GM19023 (cell line): Measurements from ENCODE around the gene CENPX.
A peak's percentile ranks its signal among the peaks of the same experiment; 100 is the strongest.

Experiments used
- ATAC-seq: cut with Tn5 transposase; IDR thresholded peaks from one replicate; pipeline ENCODE4 v1.9.1; 2021; ENCODE audit warnings: mild to moderate bottlenecking, moderate library complexity; ENCODE audit not compliant: unreplicated experiment

CENPX gene

DNA sequence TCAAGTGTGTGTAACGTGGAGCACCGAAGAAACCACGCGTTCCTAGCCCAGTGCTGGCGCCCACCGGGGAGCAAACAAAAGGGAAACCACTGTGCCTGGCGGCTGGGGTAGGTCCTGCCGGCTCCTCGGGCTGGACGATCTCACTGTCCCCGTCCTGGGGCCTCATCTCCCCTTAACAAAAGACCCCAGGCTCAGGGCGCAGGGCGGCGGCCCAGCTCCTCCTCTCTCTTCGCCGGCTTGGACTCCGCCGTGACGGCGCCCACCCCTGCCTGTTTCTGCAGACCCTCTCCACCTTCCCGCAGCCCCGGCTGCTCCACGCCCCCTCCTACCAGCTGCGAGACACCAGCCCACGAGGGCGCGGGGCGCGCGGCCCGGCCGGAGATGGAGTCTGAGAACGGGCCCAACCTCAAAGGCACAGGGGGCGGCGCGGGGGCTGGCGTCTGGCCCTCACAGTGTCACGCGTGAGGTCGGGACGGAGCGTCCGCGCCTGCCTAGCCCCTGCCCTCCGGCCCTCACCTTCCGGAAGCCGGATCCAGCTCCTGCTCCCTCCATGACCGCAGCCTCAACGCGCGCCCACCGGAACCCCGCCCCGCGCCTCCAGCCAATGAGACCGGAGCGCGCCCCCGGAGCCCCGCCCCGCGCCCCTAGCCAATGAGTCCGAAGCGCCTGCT lies at the start of gene CENPX:
Gene CENPX (minus strand): TSS at position 569 of the 671 bp plus-strand sequence. CDS start 17 bp downstream, at position 552.
- ATAC-seq: no peak

DNA sequence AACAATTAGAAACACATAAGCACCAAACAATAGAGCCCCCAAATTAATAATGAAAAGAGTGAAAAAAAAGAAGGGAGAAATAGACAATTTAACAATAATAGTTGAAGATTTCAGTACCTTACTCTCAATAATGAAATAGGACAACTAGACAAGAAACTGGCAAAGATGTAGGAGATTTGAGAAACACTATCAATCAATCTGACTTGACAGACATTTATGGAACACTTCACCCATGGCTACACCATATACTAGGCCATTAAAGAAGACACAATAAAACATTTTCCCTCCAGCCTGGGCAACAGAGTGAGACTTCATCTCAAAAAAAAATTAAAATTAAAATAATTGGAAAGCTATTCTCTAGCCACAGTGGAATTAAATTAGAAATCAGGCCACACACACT lies 47.9 kb upstream of the CENPX start:
- no peak for ATAC-seq

DNA sequence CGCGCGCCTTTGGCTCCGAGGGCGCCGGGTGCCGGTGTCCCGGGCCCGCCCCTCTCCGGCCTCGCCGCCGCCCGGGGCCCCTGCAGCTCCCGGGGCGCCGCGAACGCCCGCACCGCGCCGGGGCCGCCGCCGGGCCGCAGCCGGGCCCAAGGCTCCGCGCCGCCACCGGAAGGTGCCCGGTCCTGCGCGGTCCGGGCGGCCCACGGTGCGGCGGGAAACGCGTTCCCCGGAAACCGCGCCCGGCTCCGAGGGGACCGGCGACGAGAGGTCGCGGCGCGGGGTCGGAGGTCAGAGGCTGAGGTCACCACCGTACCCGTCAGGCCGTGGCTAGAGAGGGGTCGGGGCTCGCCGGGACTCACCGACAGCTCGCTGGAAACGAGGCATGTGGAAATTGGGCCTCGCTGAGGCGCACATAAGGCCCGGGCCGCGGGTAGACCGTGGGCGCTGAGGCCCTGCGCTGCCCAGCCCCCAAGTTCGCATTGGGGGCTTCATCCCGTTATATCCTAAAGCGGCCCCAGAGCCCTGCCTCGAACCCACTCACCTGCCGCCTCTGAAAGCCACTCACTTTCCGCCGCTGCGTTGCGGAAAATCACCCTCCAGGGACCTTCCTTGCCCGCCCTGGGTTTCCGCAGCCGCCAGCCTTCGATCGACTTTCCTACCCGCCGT lies 43.1 kb upstream of the CENPX start, which contains the start of gene DUS1L:
Gene DUS1L (minus strand): TSS at position 167 of the 666 bp plus-strand sequence. CDS start 745 bp downstream, outside the sequence.
- ATAC-seq: peak; percentile 74

DNA sequence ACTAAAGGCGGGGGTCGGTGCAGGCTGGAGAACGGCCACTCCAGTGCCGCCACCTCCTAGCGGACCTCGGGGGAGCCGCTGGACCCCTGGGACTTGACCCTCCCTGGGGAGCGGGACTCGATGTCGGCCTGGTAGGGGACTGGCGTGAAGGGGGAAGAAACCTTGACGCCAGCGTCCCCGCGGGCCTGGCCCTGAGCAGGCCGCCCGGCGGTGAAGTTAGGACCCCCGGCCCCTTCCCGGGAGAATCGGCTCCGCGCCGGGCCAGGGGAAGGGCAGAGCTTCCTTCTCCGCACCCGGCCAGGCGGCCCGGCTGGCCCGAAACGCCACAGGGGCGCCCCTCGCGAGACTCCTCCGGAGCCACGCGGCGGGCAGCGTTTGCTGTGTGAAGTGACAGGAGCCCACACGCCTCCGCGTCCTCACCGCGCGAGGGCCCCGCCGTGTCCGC lies 42.5 kb upstream of the CENPX start:
- ATAC-seq: peak; percentile 25

DNA sequence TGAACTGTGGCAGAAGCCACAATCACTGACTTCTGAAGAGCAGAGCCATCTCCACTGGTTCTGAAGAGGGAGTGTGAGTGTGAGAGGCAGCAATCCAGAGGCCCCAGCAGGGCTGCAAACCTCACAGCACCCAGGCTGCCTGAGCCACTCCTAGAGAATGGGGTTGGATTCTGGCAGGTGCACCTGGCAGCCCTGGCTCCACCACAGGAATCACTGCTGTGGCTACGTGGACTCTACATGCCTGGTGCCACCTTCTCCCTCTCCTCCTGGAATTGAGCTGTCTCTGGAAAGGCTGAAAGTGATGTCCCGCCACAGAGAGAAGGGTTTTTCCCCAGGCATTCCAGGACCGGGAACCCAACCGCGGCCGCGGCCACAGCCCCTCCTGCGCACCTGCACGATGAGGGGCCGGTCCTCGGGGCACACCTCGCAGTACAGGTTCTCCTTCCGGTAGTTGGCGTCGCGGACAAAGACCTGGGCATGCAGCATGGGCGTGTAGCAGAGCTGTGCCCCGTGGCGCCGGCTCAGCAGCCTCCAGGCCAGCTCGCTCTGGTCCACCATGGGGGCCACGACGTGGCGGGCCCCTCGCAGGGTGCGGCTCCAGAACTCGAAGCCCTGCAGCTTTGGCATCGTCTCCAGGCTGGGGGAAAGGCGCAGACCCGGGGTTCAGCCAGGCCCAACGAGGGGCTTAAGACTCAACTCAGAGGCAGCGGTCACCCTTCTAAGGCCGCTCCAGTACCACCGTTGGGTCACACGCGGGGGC lies 41.9 kb upstream of the CENPX start:
- no peak for ATAC-seq

DNA sequence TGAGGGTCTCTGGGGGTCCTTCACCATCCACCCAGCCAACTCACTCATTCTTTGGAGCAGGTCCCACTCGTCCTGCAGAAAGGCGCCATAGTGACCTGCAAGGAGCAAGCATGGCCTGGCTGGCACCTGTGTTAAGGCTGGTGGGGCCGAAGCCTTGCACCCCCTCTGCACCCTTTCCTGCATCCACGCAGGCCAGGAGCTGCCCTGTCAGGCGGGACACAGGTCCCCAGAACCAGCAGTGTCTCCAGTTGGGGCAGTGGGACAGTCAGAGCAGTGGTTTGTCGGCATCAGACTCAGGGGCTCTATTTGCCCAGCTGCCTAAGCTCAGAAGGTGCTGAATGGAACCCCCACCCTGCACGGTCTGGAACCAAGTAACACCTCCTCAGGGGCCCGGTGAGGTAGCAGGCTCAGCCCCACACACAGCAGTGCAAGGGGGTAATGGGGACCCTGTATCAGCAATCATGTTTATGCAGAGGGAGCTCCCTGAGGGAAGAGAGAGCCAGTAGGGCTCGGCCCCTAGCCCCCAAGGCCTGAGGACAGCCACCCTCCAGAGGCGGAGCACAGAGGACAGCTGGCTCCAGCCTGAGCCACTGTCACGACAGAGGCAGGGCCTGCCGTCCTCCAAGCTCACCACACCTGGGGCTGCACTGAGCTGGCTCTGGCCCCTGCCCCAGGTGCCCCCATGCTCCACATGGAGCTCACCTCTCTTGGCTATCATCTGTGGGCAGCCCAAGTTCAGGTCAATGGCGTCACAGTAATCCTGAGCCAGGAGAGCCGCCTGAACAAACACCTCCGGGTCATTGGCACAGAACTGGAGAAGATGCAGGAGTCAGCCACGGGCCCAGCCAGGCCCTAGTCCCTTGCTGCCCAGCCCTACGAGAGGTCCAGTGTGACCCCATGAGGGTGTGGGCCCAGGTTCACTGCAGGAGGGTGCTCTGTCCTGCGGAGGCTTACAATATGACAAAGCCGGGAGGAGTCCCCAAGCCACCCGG lies 41.0 kb upstream of the CENPX start:
- ATAC-seq: no peak

DNA sequence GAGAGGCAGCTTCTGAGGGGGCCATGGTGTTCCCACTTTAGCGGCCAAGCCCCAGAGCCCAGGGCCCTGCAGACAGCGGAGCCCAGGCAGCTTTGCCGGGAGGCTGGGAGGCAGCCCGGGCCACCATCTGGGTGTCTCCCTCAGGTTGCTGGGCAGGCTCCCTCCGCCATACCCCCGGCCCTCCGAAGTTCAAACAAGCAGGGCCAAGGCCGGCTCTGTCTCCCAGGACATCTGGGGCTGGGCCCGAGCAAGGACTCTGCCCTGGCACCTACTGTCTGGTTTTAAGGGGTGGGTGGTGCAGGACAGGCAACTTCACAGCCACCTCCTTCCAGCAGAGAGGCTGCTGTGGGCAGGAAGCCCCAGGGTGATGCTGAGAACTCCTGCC lies 40.3 kb upstream of the CENPX start:
- ATAC-seq: no peak

DNA sequence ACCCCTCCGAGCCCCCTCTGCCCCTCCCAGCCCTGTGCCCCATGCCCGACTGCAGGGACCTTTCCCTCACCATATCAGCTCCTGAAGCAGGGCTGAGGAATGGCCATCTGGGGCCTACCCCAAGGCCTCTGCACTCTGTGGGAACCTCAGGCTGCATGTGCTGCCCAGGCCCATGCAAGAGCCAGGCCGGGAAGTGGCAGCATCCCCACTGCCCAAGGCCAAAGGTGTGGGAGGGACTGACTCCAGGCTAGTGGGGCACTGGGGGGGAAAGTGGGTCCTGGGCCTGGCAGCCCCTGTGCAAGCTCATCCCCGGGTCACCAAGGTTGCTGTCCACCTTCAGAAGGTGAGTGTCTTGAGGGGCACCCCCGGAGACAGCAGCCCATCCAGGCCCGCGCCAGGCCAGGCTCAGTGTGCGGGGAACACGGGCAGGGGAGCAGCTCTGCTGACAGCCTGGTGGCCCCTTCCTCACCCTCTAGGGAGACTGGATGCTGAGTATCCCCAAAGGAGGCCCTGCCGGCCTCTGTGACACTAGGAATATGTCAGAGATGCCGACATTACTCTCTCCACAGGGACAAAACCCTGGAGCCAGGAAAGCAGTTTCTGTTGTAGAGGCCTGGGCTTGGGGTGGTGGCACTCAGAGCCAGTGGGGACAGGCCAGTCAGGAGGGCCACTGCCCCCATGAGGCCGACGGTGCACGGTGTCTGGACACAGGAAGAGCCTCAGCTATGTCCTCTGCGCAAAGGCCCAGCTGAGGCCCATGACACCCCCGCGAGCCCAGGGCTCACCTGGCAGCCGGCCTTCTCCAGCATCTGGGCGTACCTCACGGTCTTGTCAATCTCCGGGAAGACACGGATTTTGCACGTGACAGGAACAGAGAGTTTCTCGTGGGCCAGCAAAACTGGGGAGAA lies 39.7 kb upstream of the CENPX start:
- ATAC-seq: no peak

DNA sequence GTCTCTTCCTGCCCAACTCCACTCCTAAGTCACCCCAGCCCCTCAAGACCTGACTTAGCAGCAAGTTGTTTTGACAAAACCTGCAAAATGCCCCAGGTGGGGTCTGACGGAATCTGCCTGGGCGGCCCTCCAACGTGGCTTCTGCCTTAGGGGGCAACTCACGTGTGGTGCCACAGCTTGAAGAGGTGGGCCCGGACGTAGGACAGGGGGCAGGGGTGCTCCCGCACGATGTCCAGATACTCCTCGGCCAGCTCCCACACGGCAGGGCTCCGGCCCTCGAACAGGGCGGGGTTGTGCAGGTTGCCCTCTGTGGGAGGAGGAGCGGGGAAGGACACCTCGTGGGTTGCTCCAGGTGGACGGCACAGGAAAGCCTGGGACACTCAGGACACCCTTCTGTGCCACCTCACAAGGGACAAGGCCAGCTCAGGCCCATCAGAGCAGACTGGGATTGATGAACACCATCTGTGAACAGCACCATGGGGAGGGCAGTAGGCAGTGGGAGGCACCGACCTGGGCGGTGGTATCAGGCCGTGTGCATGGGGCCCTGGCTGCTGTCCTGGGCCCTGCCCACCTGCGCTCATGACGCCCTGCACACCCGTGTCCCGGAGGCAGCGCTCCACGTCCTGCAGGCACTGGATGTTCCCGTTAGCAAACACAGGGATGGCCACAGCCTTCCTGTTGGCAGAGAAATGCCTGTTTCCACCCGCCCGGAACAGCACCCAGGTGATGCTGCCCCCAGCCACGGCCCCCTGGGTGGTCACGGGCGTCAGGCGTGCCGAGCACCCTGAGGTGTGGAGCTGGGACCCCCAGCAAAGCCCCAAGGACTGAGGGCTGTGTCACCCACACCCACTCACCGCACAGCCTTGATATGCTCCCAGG lies 38.6 kb upstream of the CENPX start:
- ATAC-seq: no peak

DNA sequence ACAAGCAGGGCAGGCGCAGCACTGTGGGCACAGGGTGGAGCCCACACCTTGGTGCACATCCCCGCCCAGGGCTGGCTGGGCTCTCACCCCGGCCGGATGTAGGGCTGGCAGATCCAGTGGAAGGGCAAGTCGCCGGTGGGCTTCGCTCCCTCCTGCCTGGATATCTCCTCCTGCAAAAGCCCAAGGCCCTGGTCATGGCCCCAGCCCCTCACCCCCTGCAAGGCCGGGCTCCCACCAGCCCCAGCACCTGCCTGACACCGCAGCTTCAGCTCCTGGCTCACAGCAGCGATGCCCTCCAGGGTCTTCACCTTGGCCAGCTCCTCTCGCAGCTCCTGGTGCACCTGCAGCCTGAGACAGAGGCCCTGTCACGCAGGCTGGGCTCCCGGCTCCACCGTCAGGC lies 37.9 kb upstream of the CENPX start:
- no peak for ATAC-seq

DNA sequence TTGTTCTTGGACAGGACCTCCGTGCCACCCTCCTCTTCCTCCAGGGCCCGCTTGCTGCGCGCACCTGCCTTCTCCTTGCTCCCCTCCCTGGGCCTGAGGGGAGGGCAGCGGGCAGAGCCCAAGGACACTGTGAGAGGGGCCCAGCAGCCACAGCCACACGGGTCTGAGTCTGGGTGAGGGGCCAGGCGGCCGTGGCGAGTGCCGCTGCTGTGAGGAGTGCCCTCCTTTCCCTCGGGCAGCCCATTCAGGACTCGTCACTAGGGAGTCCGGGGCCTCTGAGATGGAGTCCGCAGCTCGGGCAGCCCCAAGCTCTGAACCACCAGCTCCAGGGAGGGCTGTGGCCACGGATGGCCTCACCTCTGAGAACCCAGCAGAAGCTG lies 37.3 kb upstream of the CENPX start:
- ATAC-seq: no peak

DNA sequence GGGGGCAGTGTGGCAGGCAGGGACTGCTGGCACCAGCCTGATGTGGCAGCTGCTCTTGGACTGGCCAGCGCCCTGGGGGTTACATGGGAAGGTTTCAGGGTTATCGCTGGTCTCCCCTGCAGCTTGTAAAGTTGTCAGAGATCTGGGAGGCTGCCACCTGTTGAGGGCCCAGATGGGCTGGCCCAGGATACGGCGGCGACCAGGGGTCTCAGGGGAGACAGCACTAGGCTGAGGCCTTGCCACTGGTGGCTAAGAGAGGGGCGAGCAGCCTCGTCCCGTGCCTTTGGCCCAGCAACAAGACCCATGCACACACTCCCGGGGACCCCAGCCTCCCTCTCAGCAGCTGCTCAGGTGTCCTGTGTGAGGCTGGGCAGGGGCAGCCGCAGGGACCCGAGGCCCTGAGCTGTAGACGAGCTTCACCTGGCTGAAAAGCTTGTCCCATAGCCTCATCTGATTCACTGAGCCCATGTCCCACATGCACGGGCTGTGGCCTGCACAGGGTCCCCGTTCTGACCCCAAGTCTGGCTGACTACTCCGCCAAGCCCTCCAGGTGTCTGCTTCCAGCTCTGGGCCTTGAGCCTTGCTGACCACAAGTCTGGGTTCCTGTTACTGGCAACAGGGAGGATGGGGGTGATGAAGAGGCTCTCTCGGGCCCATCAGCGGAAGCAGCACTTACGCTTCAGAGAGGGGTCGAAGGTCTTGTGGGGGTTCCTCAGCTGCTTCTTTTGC lies 36.8 kb upstream of the CENPX start:
- ATAC-seq: no peak

DNA sequence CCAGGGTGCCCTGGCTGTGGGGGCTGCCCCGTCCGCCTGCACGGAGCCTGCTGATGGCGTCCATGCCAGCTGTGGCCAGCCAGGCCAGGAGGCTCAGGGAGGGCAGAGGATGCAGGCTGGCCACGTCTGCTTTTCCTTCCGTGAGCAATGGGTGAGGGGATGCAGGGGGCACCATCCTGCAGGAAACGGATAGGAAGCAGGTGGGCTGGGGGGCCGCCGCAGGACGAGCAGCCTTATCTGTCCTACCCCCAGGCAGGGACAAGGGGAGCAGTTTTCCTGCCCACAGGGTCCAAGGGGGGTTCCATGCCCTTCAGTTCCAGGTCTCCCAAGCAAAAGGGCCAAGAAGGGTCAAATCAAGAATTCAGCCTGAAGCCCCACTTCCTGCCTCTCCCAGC lies 36.2 kb upstream of the CENPX start:
- no peak for ATAC-seq

DNA sequence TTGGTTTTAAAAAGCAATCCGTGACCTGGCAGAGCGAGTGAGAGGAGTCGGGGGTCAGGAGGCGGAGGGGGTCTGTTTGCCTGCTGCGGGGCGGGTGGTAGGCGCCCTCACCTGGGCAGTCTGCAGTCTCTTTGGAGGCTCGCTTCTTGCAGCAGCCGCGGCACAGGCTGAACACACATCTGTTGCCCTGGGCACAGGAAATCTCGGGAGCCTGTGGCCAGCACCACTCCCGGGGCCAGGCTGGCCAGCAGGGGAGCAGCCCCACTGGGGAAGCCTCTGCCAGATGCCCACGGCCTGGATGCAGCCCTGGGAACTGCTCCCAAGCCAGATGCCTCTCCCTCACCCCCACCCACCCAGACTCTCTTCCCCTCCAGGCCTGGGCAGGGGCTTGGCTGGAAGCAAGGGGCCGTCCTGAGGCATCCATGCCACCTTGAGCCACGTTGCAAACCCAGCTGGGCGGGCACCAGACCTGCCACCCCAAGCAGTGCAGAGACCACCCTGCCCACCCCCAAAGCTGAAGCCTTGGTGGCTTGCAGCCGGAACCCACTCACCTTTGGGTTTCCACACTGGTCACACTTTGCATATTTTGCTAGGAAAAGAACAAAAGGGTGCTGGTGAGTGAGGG lies 35.7 kb upstream of the CENPX start:
- ATAC-seq: no peak

DNA sequence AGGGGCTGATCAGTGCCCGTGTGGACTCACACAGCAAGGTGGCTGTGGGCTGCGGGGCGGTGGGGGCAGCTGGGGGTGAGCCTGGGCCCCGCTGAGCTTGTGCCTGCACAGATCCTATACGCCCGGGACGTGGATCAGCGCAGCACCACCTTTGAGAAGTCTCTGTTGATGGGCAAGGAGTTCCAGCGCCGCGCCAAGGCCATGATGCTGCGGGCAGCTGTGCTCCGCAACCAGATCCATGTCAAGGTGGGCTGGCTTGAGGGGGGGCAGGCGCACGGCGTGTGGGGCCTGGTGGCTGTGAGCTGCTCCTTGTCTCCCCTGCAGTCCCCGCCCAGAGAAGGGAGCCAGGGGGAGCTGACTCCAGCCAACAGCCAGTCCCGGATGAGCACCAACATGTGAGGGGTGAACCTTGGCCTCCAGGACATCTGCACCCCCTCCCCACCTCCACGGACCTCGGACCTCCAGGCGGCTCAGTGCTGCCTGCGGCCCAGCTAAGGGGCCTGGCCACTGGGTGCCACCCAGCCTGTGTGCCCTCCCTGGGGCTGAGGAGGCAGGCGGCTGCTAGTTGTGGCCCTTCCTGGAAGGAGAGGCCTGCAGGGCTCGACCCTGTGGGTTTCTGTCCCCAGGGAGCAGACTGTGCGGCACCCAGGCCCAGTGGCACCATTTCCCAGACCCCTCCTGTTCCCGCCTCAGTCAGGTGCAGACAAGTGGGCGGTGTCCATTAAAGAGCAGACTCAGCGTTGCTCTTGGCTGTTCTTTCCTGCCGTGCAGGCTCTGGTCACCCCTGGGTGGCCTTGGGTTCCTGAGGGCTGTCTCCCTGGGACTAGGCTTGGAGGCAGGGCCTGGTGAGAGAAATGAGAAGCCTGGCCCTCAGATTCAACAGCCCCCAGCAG lies 34.3 kb upstream of the CENPX start:
- no peak for ATAC-seq

DNA sequence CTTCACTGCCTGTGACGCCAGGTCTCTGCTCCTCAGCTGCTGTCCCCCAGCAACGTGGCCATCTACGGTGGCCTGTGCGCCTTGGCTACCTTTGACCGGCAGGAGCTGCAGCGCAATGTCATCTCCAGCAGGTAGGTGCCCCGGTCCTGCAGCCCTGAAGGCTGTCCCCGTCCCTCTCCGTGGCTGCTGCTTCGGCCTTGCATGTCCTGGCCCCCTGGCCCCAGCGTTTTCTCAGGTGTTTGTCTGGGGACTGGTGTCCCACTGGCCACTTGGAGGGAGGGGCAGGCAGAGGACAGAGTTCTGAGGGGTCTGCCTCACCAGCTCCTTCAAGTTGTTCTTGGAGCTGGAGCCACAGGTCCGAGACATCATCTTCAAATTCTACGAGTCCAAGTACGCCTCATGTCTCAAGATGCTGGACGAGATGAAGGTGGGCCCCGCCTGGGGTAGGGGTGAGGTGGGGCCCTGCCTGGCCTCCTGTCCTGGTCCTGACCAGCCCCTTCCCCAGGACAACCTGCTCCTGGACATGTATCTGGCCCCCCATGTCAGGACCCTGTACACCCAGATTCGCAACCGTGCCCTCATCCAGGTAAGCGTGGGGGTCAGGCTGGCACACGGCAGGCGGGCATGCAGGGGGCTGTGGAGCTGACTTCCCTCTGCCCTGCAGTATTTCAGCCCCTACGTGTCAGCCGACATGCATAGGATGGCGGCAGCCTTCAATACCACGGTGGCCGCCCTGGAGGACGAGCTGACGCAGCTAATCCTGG lies 33.5 kb upstream of the CENPX start:
- ATAC-seq: no peak
